Loucy (cell line): Measurements from ENCODE around the gene PSMD13.

Experiments used
- H2AFZ ChIP-seq: fragments of 200-600 bp; sonication (generic); 2 replicates; pipeline ENCODE4 v1.6.0; 2016; ENCODE audit warnings: antibody characterized with exemption, mild to moderate bottlenecking, low read length, moderate library complexity
- H3F3A ChIP-seq: fragments of 200-600 bp; 2 replicates; pipeline ENCODE4 v1.6.0; 2016; ENCODE audit warnings: antibody characterized with exemption, low read depth, mild to moderate bottlenecking
- H3K27me3 ChIP-seq: fragments of 200-600 bp; sonication (generic); 2 replicates; pipeline ENCODE4 v1.6.1; 2014; ENCODE audit warnings: low read length, mild to moderate bottlenecking; ENCODE audit not compliant: insufficient read depth, poor library complexity, severe bottlenecking
- H3K36me3 ChIP-seq: fragments of 200-600 bp; sonication (generic); 2 replicates; pipeline ENCODE4 v1.6.1; 2016; ENCODE audit warnings: low read length; ENCODE audit not compliant: insufficient read depth
- H3K4me1 ChIP-seq: fragments of 200-600 bp; sonication (generic); 2 replicates; pipeline ENCODE4 v1.5.1; 2014; ENCODE audit warnings: low read length, mild to moderate bottlenecking; ENCODE audit not compliant: insufficient read depth, poor library complexity, severe bottlenecking
- H3K4me2 ChIP-seq: fragments of 200-600 bp; sonication (generic); 2 replicates; pipeline ENCODE4 v1.6.0; 2014; ENCODE audit warnings: antibody characterized with exemption, low read length, low read depth, mild to moderate bottlenecking; ENCODE audit not compliant: poor library complexity, severe bottlenecking
- H3K4me3 ChIP-seq: fragments of 200-600 bp; sonication (generic); 2 replicates; pipeline ENCODE4 v1.5.1; 2014; ENCODE audit warnings: low read length, mild to moderate bottlenecking, mixed read lengths; ENCODE audit not compliant: poor library complexity, severe bottlenecking
- H3K79me2 ChIP-seq: fragments of 200-600 bp; sonication (generic); 2 replicates; pipeline ENCODE4 v1.6.1; 2014; ENCODE audit warnings: low read length; ENCODE audit not compliant: insufficient read depth
- H3K9ac ChIP-seq: fragments of 200-600 bp; sonication (generic); 2 replicates; pipeline ENCODE4 v1.6.0; 2014; ENCODE audit warnings: mild to moderate bottlenecking, low read depth, low read length, moderate library complexity; ENCODE audit not compliant: poor library complexity, severe bottlenecking
- H3K9me2 ChIP-seq: fragments of 200-600 bp; sonication (generic); replicated peaks from 2 replicates; pipeline ENCODE4 v1.6.1; 2016; ENCODE audit warnings: low read depth, low read length, mixed read lengths
- H3K9me3 ChIP-seq: fragments of 200-600 bp; sonication (generic); 2 replicates; pipeline ENCODE4 v1.6.1; 2014; ENCODE audit warnings: mild to moderate bottlenecking, antibody characterized with exemption, low read length, low read depth; ENCODE audit not compliant: insufficient read depth
- H4K20me1 ChIP-seq: fragments of 200-600 bp; sonication (generic); 2 replicates; pipeline ENCODE4 v1.6.0; 2014; ENCODE audit warnings: antibody characterized with exemption, low read length, mild to moderate bottlenecking; ENCODE audit not compliant: insufficient read depth, poor library complexity, severe bottlenecking
- EZH2phosphoT487 ChIP-seq: fragments of 200-600 bp; IDR thresholded peaks from 2 replicates; pipeline ENCODE4 v1.6.1; 2018; ENCODE audit warnings: antibody characterized with exemption, mild to moderate bottlenecking, moderate library complexity, borderline replicate concordance
- TF ChIP-seq, protein P1 (sequence below): fragments of 200-600 bp; sonication (generic); conservative IDR thresholded peaks from 2 replicates; pipeline ENCODE4 v1.5.1; 2014; ENCODE audit warnings: mild to moderate bottlenecking, antibody characterized with exemption, low read length

The PSMD13 gene

DNA sequence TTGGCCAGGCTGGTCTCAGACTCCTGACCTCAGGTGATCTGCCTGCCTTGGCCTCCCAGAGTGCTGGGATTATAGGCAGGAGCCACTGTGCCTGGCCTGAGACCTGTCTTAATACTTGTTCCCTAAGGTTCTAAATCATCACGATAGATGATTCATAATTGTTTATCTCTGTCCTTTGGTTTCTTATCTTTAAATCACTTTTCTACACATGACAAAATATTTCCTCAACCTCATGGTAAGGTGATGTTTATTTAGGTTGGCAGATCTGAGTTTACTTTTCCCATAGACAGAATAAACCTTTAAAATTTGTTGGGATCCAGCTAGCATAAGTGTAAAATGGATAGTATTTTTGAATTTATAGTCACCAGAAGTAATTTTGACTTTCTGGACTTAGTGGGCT lies 3.5 kb downstream of the PSMD13 start:
- Histone ChIP-seq H3K9me3 (no peaks in the 10 kb centered on the region), H3K4me1 (peaks cover 29% of the 10 kb centered on the region), H3K9ac (no peak overlapping the region), H3K4me3 (no peak overlapping the region), H3K9me2 (no peaks in the 10 kb centered on the region), H3F3A (peaks cover 4% of the 10 kb centered on the region), H3K36me3 (peaks cover 15% of the 10 kb centered on the region; the same call in 1 of the 2 replicates), H3K27me3 (no peaks in the 10 kb centered on the region), H4K20me1 (peaks cover 20% of the 10 kb centered on the region), H3K79me2 (peaks cover 56% of the 10 kb centered on the region), H2AFZ (no peak overlapping the region), H3K4me2 (no peak overlapping the region)
- TF ChIP-seq EZH2phosphoT487 = no peak
- TF ChIP-seq, protein P1, sequence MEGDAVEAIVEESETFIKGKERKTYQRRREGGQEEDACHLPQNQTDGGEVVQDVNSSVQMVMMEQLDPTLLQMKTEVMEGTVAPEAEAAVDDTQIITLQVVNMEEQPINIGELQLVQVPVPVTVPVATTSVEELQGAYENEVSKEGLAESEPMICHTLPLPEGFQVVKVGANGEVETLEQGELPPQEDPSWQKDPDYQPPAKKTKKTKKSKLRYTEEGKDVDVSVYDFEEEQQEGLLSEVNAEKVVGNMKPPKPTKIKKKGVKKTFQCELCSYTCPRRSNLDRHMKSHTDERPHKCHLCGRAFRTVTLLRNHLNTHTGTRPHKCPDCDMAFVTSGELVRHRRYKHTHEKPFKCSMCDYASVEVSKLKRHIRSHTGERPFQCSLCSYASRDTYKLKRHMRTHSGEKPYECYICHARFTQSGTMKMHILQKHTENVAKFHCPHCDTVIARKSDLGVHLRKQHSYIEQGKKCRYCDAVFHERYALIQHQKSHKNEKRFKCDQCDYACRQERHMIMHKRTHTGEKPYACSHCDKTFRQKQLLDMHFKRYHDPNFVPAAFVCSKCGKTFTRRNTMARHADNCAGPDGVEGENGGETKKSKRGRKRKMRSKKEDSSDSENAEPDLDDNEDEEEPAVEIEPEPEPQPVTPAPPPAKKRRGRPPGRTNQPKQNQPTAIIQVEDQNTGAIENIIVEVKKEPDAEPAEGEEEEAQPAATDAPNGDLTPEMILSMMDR = no peak

DNA sequence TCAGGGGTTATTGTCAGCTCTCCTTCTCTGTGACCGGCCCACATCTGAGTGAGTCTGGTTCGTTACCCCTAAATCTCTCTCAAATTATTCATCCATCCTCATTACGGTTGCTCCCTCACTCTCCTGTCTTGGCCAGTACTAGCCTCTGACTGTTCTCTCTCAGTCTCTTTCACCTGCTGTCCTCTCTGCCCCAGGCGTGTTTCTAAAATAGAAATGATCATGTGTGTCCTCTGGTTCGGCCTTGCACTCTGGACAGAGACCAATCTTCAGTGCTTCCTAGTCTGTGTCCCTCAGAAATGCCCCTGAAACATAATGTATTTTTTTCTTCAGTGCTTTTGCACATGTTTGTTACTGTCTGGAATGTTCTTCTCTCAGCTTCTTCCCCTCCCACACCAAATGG lies 4.9 kb downstream of the PSMD13 start:
- H3K27me3 ChIP-seq = no peaks in the 10 kb centered on the region
- peaks cover 22% of the 10 kb centered on the region for H3K4me1 ChIP-seq
- peaks cover 20% of the 10 kb centered on the region for H4K20me1 ChIP-seq
- H3K4me3 ChIP-seq = no peak overlapping the region
- H2AFZ ChIP-seq = no peak overlapping the region
- H3K4me2 ChIP-seq = peak overlapping the region; percentile 37
- peaks cover 50% of the 10 kb centered on the region for H3K79me2 ChIP-seq
- TF ChIP-seq, protein P1 = no peak
- TF ChIP-seq EZH2phosphoT487 = no peak
- H3F3A ChIP-seq = peaks cover under 1% of the 10 kb centered on the region
- H3K9me2 ChIP-seq = no peaks in the 10 kb centered on the region
- H3K36me3 ChIP-seq = peaks cover 28% of the 10 kb centered on the region; the same call in 1 of the 2 replicates
- H3K9ac ChIP-seq = peak overlapping the region; percentile 45
- H3K9me3 ChIP-seq = no peaks in the 10 kb centered on the region

DNA sequence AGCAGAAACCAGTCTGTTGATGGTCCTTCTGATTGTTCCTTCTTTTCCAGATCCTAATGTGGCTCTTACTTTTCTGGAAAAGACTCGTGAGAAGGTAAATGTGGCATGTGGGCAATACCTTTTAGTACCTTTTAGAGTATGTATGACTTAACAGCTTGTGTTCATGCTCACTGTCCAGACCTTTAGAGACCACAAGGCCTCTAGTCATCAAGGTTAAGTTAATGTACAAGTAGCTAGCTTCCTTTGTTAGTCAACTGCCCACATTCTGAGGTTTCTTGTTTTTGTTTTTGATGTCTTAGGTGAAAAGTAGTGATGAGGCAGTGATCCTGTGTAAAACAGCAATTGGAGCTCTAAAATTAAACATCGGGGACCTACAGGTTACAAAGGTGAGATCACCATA lies 7.6 kb downstream of the PSMD13 start:
- Histone ChIP-seq H3K36me3 (peaks cover 53% of the 10 kb centered on the region; the same call in 1 of the 2 replicates), H3K4me1 (peaks cover 5% of the 10 kb centered on the region), H2AFZ (no peak overlapping the region), H3K27me3 (no peaks in the 10 kb centered on the region), H3K9ac (no peak overlapping the region), H3K9me3 (no peaks in the 10 kb centered on the region), H3K4me2 (no peak overlapping the region), H4K20me1 (peaks cover 2% of the 10 kb centered on the region), H3F3A (no peaks in the 10 kb centered on the region), H3K4me3 (no peak overlapping the region), H3K79me2 (peaks cover 24% of the 10 kb centered on the region), H3K9me2 (no peaks in the 10 kb centered on the region)
- TF ChIP-seq, protein P1 = no peak
- TF ChIP-seq EZH2phosphoT487 = no peak
